Activated CD4-positive, alpha-beta T cell treated with anti-CD3 and anti-CD28 coated beads, Interleukin-2, amount 50 U/mL, for 16 hours (primary cell): ENCODE measurements around the gene CCDC8.
"Not testable (repeated sequence)": the region's sequence is repeated elsewhere in the genome, so short reads cannot be mapped to it uniquely, and the experiment has no call there.

ENCODE experiments used
- DNase-seq: peaks from one replicate; pipeline ENCODE4 v3.0.0-alpha.2; 2020

Gene CCDC8

DNA sequence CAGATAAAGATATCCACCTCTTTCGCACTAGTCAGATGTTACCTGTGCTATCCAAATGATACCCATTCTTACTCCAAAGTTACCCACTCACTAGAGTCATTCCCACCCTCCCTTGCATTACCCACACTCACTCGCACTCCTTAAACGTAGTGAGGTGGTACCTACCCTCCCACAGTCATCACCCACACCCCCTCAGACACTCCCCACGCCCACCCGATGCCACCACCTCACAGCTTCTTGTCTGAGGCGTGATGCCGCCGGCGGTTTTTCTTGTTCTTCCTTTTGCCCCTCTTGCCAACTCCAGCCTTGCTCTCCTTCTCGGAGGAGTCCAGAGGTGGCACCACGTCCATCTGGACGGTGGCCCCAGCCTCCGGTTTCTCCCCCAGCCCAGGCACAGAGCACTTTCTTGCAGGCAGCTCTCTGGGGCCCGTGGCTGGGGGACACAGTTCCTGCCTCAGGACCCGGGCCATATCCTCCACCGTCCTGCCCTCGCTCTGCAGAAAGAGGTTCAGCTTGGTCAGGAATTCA is 14.2 kb upstream of the CCDC8 start:
- no peak for DNase-seq

DNA sequence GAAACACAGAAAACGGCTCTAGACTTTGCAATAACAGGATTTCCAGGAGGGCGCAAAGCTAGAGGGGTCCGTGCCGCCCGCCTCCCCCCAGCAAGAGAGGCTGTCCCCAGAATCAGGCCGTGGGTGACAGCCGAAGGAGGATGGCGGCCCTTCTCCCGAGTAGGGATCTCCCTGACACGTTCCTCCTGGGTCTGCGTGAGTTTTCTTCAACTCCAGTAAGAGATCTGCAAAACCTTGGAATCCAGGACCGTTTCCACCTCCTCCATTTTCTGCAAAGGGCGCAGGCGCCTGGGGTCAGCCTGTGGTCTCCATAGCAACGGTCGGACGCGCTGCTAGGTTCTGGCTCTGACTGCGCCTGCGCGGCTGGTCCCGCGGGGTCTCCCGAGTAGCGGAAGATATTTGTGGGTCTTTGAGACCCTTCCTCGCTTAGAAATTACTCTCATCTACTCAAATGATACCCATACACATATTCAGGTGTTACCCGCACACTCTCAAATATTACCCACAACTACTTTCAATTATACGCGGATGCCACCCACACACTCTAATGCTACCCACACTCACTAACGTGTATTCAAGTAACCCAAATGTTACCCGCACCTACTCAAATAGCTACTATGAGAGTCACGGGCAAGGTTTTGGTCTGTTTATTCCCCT is 13.3 kb upstream of the CCDC8 start:
- DNase-seq, result peak; percentile 50

DNA sequence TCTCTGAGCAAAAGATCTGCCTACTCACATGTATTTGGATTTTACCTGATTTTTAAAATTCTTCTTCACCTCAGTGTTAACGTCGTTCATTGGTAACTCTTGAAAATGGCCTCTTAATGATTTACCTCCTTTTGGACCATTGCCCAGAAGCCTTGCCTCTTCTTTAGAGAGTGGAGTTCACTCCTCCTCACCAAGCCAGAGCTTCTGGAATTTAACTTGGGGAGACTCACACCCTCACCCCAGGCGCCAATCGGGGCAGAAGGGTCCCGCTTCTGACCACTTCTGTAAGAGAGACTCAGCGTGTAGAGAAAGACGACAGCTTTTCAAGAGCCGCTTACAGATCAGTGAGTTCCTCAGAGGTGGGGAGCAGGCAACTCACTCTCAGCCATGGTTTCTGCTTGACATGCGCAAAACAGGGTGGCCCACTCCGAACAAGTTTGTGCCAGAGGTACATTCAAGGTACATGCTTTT is 12.7 kb upstream of the CCDC8 start:
- no peak for DNase-seq

DNA sequence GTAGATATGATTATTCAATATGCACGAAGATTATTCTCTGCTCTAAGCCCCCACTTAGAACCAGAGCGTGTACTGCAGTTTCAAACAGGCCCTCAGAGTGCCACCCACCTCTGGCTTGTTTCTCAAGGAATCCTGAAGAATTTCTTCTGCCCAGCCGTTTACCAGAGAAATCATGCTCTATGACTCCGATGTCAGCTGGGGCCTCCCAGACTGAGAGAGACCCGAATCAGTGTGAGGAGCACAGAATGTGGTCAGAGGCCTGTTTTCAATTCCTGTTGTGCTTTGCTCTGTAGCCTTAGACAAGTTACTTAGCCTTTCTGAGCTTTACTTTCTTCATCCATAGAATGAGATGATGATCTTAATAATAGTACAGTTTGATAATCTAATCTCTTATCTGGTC is 9.8 kb upstream of the CCDC8 start:
- no peak for DNase-seq

DNA sequence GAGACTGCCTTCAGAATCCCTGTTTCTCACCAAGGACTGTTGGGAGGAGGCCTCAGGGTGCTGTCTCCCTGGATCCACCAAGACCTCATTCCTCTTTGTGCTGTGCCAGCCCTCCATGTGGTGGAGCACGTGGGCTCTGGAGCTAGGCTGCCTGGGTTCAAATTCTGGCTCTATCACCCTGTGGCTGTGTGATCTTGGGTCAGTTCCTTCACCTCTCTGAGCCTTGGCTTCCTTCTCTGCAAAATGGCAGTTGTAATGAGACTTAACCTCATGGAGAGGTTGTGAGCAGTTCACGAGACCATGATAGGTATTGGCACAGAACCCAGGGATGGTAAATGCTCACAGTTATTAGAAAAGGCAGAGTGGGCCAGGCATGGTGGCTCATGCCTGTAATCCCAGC is 9.0 kb upstream of the CCDC8 start:
- no peak for DNase-seq

DNA sequence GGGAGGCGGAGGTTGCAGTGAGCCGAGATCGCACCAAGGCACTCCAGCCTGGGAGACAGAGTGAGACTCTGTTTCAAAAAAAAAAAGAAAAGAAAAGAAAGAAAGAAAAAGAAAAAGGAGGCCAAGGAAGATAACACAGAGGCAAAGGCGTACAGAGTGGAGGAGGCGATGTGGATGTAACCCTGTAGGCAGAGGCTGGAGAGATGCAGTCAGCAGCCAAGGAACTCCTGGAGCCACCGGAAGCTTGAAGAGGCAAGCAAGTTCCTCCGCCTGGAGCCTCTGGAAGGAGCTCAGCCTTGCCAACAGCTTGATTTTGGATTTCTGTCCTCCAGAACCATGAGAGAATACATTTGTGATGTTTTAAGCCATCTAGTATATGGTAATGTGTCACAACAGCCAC is 6.7 kb upstream of the CCDC8 start:
- no peak for DNase-seq

DNA sequence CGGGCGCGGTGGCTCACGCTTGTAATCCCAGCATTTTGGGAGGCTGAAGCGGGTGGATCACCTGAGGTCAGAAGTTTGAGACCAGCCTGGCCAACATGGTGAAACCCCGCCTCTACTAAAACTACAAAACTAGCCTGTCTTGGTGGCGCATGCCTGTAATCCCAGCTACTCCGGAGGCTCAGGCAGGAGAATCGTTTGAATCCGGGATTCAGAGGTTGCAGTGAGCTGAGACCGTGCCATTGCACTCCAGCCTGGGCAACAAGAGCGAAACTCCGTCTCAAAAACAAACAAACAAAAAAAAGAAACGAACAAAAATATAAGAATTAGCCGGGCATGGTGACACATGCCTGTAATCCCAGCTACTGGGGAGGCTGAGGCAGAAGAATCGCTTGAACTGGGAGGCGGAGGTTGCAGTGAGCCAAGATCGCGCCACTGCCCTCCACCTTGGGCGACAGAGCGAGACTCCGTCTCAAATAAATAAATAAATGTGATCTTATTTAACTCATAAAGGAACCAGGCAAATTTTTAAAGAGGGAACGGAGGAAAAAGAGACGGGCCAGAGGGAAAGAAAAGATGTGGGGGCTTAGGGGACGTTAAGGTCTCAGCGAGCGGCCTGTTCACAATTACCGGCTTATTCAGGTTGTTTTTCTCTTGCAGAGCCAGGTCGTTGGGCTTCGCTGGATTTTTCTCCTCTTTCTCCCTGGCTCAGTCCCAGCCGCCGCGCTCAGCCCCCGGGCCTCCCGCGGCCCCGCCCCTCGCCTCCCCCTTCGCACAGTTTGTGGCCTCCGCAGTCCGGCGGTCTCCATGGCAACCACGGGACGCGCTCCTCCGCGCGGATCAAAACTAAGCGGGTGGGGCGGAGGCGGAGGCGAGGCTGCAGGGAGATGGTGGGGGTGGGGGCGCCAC is 2.7 kb upstream of the CCDC8 start:
- not testable (repeated sequence) for DNase-seq

DNA sequence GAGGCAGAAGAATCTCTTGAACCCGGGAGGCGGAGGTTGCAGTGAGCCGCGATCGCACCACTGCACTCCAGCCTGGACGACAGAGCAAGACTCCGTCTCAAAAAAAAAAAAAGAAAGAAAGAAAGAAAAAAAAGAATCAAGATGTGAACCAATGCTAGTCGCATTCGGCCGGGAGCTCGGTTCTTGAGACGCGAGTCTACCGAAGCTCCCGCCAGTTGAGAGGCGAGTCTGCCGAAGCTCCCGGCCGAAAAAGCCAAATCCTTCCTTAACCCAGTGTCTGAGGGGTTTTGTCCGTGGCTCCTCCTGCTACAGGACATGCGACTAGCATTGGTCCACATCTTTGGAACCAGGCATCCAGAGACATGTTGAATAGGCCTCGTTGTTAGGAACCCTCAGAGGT is 1.5 kb upstream of the CCDC8 start:
- not testable (repeated sequence) for DNase-seq

DNA sequence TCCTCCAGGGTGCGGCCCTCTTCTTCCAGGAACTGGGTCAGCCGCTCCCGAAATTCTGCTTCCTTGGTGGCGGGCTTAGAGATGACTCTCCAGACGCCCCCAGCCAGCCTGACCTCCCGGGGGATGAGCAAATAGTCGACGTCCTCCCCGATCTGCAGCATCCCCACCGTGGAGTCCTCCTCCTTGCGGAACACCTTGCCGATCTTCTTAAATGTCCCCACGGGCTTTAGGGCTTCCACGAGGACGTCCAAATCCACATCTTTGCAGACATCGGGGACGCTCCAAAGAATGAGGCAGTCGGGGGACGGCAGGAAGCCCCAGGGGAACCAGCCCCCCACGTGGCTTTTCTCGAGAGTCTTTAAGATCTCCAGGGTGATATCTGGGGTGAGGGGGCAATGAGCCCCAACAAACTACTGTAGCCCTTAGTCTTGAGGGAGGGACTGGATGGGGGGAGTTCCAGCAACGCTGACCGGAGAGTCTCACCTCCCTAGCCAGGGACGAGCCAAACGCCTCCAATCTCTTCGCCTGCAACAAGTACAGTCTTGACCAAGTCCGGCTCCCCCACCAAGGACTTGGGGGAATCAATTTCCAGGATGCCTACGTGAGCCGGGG is 608 bp downstream of the CCDC8 start:
- no peak for DNase-seq

DNA sequence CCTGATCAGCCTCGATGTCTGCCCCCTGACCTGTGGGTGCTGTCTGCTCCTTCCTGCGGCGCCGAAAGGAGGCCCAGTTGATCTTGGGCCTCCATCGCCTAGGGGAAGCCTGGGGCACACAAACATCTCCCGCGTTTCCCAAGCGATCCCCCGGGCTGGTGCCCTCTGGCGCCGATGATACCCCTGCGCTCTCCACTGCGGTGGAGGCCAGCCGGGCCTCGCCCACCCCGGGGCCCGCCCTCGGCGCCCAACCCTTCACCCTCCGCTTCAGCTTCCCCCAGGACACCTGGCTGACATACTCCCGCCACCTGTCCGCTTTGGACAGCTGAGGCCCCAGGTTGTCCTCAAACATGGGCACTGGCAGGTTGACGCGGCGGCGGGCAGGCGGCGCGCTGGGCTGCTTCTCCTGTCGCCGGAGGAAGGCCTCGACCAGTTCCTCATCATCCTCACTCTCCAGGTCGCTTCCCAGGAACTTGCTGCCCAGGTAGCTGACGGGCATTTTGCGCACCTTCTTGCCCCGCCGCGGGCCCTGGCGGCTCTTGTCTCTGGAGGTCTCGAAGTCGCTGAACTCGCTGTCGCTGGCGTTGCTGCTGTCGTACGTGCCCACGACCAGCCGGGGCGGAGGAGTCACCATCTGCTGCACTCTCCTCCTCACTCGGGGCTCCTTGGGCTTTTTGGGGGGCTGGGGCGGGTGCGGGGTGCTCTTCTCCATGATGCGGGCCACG is 1.3 kb downstream of the CCDC8 start:
- no peak for DNase-seq

DNA sequence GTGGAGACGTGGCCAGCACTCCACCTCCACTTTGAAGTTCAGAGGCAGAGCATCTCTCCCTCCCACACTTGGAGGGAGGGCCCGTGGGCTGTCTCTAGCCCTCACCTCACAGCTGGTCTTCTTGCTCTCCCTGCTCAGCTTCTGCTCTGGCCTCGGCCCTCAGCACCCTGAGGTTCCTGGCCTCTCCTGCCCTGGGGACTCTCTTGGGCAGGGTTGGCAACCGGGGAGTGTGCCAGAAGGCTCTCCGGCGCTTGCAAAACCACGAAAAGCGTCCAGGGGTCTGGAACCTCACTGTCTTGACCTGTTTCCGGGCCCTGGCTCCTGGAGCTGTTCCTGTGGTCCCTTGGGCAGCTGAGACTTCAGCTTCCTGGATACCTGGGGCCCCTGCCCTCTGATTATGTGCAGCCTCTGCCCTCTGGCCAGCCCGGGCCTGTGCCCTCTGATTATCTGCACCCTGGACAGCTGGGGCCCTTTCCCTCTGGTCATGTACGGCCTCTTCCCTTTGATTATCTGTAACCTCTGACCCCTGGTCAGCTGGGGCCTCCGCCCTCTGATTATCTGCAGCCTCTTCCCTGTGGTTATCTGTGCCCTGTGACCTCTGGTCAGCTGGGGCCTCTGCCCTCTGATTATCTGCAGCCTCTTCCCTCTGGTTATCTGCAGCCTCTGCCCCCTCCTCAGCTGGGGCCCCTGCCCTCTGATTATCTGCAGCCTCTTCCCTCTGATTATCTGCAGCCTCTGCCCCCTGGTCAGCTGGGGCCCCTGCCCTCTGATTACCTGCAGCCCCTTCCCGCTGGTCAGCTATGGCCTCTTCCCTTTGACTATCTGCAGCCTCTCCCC is 2.1 kb downstream of the CCDC8 start:
- DNase-seq, result no peak

DNA sequence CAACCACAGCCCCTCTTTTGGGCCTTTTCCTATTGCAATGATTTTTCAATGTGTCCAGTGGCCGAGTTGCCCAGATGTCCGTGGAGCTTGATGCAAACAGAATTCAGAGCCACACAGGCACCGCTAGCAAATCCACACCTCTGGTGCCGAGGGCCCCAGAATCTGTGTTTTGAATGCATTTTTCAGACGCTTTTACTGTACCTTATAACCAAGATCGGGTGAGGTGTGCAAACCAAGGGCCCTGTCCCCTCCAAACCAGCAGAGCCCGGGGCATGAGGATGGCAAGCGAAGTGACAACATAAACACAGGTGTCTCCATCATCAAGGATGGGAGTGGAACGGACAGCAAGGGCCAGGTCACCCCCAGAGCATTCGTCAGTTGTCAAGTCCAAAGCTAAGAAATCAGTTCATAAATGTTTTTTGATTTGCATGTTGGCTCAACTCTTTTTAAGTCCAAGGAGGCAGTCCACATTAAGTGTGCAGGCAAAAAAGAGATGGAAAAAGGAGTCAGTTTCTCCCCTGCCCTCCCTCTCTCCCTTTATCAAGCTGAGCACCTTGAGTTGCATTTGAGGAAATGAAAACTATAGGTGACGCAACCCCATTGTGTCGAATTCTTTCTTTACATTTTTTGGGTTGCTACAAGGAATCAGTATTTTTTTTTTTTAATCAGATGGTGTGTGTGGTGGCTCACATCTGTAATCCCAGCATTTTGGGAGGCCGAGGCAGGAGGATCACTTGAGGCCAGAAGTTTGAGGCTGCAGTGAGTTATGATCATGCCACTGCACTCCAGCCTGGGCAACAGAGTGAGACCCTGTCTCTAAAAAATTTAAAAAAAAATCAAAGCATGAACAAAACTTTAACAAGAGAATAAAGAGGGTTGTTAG is 2.9 kb downstream of the CCDC8 start:
- no peak for DNase-seq

DNA sequence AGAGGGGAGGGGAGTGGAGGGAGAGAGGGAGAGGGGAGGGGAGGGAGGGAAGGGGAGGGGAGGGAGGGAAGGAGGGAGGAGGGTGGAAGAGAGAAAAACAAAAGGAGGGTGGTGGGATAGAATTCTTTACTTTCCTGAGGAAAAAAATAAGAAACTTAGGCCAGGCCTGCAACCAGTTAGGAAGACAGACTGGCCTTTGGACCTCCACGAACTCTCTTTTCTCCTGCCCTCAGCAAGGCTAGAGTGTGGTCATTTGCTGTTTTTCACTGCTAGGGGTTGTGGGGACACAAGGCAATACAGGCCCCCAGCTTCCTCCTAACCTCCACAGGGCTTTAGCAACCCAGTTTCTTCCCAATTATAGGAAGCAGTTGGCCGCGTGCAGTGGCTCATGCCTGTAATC is 4.2 kb downstream of the CCDC8 start:
- no peak for DNase-seq

DNA sequence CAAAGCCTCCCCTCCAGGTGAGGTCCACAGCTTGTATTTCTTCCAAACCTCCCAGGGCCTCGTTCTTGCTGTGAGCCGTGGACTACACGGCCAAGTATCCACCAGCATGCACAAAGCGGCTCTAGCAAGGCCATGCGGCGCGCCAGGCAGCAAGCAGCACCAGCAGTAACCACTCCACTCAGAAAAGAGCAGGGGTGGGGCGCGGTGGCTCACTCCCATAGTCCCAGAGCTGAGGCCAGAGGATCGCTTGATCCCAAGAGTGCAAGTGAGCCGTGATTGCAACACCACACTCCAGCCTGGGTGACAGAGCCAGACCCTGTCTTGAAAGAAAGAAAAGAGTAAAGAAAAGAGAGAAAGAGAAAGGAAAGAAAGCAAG is 4.7 kb downstream of the CCDC8 start:
- no peak for DNase-seq

DNA sequence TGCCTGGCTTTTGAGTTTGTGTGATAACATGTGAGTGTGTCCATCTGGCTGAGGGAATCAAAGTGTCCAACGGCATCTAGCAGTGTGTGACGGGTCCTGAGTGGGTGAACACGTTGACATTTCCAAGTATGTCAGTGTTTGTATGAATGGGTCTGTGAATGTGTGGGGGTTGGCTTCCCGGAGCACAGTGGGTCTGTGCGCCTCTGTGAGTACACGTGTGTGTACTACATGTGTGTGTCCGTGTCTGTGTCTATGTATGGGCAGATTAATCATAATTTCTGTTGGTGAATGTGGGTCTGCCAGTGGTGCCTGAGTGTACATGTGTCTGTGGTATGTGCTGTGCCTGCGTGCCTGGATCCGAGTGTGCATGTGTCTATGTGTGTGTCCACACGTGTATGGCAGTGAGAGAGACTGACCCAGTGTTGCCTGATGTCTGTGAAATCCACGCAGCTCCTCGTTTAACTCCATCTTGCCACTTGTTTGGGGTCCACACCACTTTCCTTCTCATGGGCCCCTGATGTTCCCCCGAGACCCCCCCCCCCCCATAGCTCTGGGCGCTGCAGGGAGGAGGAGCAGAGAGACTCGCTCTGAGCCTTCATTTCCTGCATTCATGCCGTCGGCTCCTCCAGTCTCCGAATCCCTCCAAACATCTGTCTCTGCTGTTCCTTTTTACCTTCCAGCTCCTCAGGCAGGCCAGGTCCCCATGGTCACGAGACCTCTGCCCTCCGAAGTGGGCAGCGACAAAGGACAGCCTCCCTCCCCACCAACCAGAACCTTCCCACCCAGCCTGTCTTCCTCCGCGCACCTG is 5.3 kb downstream of the CCDC8 start:
- no peak for DNase-seq

DNA sequence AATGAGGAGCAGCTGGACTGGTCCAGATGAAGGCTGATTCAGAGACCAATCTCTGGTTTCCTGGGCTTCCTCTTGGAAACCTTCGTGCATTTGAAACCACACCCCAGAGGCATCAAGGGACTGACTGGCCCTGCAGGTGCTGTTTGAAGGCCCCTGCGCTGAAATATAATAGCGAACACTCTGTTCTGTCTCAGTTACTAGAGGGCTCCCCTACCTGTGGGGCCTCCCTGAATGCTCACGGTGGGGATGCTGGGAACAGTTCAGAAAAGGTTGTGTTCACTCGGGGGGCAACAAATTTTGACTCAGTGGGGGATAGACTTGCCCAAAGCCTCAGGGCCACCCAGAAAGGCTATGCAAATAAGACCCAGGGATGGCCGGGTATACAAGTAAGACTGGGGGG is 6.4 kb downstream of the CCDC8 start:
- DNase-seq, result no peak

DNA sequence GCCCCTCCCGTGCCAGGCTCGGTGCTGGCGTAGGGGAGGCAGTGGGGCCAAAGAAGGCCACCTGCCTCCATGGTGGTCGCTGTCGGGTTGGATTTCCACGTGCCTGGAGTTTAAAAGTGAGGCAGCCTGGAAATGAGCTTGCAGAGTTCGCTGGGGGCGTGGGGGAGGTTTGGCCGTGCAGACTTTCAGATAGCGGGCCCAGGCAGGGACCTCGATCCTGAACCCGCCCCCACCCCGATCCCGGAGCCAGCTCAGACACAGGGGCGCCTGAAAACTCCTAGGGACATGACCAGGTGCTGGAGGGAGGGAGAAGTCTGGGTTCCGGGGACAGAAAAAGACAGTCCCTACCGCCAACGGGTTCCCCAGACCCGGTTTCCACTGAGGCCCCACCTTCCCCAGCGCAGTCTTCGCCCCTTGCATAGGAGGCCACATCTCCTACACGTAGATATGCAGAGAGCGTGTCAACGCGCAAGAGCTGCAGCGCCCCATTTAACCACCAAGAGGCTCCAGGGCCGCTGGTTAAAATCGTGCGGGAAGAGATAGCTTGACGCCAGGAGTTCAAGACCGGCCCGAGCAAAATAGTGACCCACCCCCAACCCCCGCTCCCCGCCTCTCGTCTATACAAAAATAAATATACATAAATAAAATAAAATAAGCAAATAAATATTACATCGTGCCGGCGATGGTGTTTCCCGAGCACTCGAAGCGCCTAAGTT is 8.5 kb downstream of the CCDC8 start:
- DNase-seq, result no peak

DNA sequence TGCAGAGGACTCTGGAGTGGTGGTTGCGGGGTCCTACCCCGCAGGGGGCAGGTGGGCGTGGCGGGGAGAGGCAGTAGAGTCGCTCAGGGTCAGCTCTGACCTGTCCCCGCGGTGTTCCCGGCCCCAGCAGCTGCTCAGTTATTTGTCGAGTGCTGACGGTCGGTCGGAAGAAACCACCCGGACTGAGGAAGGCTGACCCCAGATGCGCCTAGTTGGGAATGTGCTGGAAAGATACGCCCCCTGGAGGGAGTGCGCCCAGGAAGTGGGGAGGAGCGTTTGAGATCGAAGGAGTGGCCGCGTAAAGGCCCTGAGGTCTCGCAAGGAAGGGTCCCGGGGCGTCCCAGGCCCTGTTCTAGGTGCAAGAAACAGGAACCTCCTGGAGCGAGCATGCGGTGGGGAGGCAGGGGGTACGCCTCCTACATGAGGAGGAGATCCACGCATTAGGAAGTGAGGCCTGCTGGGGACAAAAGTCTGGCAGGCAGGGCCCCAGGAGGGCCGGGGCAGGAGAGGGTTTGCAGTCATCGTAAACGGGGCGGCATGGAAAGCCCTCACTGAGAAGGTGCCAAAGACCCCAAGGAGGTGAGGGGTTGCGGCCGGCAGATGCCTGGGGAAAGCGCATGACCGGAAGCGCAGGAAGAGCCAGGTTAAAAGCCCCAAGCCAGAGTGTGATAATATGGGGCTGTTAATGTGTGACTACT is 9.2 kb downstream of the CCDC8 start:
- no peak for DNase-seq

DNA sequence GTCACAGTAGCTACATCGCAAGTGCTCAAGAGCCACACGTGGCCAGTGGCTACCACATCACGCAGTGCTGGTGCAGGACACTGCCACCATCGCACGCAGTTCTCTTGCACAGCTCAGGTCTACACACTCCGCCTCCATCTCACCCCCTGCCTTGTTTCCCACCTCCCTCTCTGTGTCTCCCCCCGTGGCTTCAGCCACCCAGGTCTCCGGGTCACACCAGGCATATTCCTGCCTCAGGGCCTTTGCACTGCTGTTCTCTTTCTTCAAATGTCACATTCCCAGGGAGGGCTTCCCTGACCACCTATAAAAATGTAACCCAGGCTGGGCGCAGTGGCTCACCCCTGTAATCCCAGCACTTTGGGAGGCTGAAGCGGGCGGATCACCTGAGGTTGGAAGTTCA is 10.6 kb downstream of the CCDC8 start:
- DNase-seq, result no peak
